Measurements from ENCODE around the gene PNMA8C.

The PNMA8C gene

DNA sequence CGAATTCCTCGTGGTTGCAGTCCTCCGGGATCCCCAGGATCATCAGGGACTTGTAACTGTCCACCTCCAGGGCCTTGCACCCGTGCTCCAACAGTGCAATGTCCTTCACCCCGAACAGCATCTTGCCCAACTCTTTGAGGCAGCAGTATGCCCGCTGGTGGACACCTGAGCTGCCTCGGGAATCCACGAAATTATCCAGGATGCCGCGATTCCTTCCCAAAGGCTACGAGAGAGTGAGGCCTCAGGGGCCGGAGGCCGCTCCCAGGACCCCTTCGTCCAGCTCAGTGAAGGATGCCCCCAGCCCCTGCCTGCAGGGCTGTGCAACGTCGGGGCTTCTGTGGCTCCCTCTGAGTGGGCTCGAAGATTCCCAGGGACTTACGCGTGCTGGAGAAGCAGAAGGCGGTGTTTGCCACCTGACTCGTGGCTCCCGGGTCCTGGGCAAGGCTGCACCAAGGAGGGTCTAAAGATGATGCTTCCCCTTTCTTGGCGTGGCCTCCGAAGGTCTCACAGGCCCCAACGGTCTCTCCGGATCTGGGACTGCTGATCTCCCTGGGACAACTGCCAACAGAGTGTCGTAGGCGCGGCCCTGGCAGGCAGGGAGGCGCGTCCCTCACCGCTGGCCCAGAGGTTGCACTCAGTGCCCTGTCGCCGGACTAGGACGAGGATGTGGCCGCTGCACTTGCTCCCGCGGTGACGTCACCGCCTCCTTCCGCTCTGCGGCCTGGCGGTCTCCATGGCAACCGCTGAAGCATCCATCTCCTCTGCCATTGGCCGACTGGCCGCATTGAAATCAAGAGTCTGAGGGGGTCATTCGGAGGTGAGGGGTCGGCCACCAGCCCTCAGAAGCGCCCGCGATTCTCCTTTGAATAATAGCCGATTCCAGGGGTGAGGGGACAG, at the start of gene PNMA8C:
Gene PNMA8C (minus strand): TSS at position 698 of the 897 bp plus-strand sequence. CDS start 577 bp downstream, at position 121.
- H3K27ac ChIP-seq (ENCODE audit: low read depth in 2 of 2, low read length in 2 of 2) = no peak within 1 kb of the TSS
- H3K4me3 ChIP-seq (ENCODE audit: low read length in 2 of 2) = peak within 1 kb of the TSS; percentile 0 to 31
- no peaks in the 10 kb centered on the region for H3K36me3 ChIP-seq (ENCODE audit: control insufficient read depth in 2 of 2, insufficient read depth in 2 of 2, low read length in 2 of 2)
- peaks cover 0 to 3% of the 10 kb centered on the region in 2 donors for H3K9me3 ChIP-seq (ENCODE audit: control insufficient read depth in 2 of 2, low read length in 2 of 2)
- peaks cover 22 to 25% of the 10 kb centered on the region in 2 donors for H3K27me3 ChIP-seq (ENCODE audit: control insufficient read depth in 2 of 2, insufficient read depth in 2 of 2, low read length in 2 of 2)
- peaks cover 0 to 4% of the 10 kb centered on the region in 2 donors for H3K4me1 ChIP-seq (ENCODE audit: control insufficient read depth in 2 of 2, insufficient read depth in 2 of 2, low read length in 2 of 2)
- H3K9ac ChIP-seq (ENCODE audit: low read depth in 1 of 2, low read length in 2 of 2) = no peak within 1 kb of the TSS

- H3K36me3 ChIP-seq (ENCODE audit: control insufficient read depth in 2 of 2, insufficient read depth in 2 of 2, low read length in 2 of 2) = no peaks in the 10 kb centered on the region
- H3K27ac ChIP-seq (ENCODE audit: low read depth in 2 of 2, low read length in 2 of 2) = no peak overlapping the region
- H3K9me3 ChIP-seq (ENCODE audit: control insufficient read depth in 2 of 2, low read length in 2 of 2) = no peaks in the 10 kb centered on the region
- no peak overlapping the region for H3K4me3 ChIP-seq (ENCODE audit: low read length in 2 of 2)
- peaks cover 6 to 11% of the 10 kb centered on the region in 2 donors for H3K27me3 ChIP-seq (ENCODE audit: control insufficient read depth in 2 of 2, insufficient read depth in 2 of 2, low read length in 2 of 2)
- peaks cover 0 to 5% of the 10 kb centered on the region in 2 donors for H3K4me1 ChIP-seq (ENCODE audit: control insufficient read depth in 2 of 2, insufficient read depth in 2 of 2, low read length in 2 of 2)
- no peak overlapping the region for H3K9ac ChIP-seq (ENCODE audit: low read depth in 1 of 2, low read length in 2 of 2)
Measured at GRCh38 chr19:46475986-46476385, 47.2 kb upstream of the PNMA8C start.

- Histone ChIP-seq H3K4me3 (ENCODE audit: low read length in 2 of 2) (no peak overlapping the region), H3K9me3 (ENCODE audit: control insufficient read depth in 2 of 2, low read length in 2 of 2) (no peaks in the 10 kb centered on the region), H3K4me1 (ENCODE audit: control insufficient read depth in 2 of 2, insufficient read depth in 2 of 2, low read length in 2 of 2) (peaks cover 0 to 5% of the 10 kb centered on the region in 2 donors), H3K27me3 (ENCODE audit: control insufficient read depth in 2 of 2, insufficient read depth in 2 of 2, low read length in 2 of 2) (peaks cover 7 to 15% of the 10 kb centered on the region in 2 donors), H3K9ac (ENCODE audit: low read depth in 1 of 2, low read length in 2 of 2) (no peak overlapping the region), H3K27ac (ENCODE audit: low read depth in 2 of 2, low read length in 2 of 2) (no peak overlapping the region), H3K36me3 (ENCODE audit: control insufficient read depth in 2 of 2, insufficient read depth in 2 of 2, low read length in 2 of 2) (no peaks in the 10 kb centered on the region)
Measured at GRCh38 chr19:46474211-46474610, 45.5 kb upstream of the PNMA8C start.

DNA sequence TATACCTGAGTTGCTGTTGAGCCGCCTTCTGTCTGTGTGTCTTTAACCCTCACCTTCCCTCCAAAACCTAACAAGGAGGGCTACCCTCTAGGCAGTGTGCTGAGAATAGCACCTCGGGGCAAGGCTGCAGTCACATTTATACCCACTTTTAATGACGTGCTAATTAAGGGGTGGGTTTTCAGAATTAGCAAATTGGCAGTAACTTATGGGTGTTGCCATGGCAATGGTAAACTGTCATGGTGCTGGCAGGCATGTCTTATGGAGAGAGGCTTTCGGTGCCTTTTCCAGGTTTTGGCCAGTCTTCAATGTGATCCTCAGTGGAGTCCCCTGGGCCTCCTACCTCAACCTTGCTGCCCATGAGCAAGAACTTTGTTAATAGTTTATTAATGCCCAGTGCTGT, 43.9 kb upstream of the PNMA8C start:
- peaks cover 7 to 15% of the 10 kb centered on the region in 2 donors for H3K27me3 ChIP-seq (ENCODE audit: control insufficient read depth in 2 of 2, insufficient read depth in 2 of 2, low read length in 2 of 2)
- no peak overlapping the region for H3K27ac ChIP-seq (ENCODE audit: low read depth in 2 of 2, low read length in 2 of 2)
- no peaks in the 10 kb centered on the region for H3K9me3 ChIP-seq (ENCODE audit: control insufficient read depth in 2 of 2, low read length in 2 of 2)
- peaks cover 0 to 5% of the 10 kb centered on the region in 2 donors for H3K4me1 ChIP-seq (ENCODE audit: control insufficient read depth in 2 of 2, insufficient read depth in 2 of 2, low read length in 2 of 2)
- no peaks in the 10 kb centered on the region for H3K36me3 ChIP-seq (ENCODE audit: control insufficient read depth in 2 of 2, insufficient read depth in 2 of 2, low read length in 2 of 2)
- no peak overlapping the region for H3K4me3 ChIP-seq (ENCODE audit: low read length in 2 of 2)
- H3K9ac ChIP-seq (ENCODE audit: low read depth in 1 of 2, low read length in 2 of 2) = no peak overlapping the region

DNA sequence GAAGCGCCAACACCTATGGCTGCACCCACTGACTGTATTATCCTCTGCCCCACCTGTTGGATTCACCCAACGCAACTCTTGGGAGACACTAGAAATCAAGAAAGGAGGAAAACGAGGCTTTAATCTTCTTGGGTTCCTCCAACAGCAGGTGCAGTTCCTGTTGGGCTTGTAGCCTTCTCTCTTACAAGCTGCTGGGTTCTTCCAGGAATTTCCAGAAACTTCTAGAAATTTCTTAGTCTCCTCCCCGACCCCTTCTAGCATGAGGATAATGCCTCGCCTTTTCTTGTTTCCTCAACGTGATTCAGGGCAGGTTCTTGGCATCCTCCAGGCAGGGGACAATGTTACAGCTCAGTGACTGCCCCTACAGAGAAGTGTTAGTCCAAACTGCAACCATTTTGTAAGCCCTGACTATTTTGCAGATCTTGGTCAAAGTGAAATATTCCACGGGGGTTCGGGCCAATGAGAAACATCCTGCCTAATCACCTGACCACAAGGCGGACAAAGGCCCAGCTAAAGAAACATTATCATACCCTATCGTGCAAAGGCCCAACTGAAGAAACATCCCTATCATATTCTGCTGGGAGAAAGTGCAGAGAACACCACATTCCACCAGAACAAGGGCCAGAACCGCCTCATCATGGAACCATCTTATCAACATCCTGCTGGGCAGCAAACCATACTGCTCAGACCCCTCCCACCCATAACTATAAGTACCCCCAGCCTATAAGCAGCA, 43.2 kb upstream of the PNMA8C start:
- Histone ChIP-seq H3K9me3 (ENCODE audit: control insufficient read depth in 2 of 2, low read length in 2 of 2) (no peaks in the 10 kb centered on the region), H3K36me3 (ENCODE audit: control insufficient read depth in 2 of 2, insufficient read depth in 2 of 2, low read length in 2 of 2) (no peaks in the 10 kb centered on the region), H3K27me3 (ENCODE audit: control insufficient read depth in 2 of 2, insufficient read depth in 2 of 2, low read length in 2 of 2) (peaks cover 7 to 15% of the 10 kb centered on the region in 2 donors), H3K9ac (ENCODE audit: low read depth in 1 of 2, low read length in 2 of 2) (no peak overlapping the region), H3K4me3 (ENCODE audit: low read length in 2 of 2) (peak overlapping the region in 1 of 2 donors; percentile 50), H3K4me1 (ENCODE audit: control insufficient read depth in 2 of 2, insufficient read depth in 2 of 2, low read length in 2 of 2) (peaks cover 0 to 5% of the 10 kb centered on the region in 2 donors), H3K27ac (ENCODE audit: low read depth in 2 of 2, low read length in 2 of 2) (peak overlapping the region in 1 of 2 donors; percentile 23)

DNA sequence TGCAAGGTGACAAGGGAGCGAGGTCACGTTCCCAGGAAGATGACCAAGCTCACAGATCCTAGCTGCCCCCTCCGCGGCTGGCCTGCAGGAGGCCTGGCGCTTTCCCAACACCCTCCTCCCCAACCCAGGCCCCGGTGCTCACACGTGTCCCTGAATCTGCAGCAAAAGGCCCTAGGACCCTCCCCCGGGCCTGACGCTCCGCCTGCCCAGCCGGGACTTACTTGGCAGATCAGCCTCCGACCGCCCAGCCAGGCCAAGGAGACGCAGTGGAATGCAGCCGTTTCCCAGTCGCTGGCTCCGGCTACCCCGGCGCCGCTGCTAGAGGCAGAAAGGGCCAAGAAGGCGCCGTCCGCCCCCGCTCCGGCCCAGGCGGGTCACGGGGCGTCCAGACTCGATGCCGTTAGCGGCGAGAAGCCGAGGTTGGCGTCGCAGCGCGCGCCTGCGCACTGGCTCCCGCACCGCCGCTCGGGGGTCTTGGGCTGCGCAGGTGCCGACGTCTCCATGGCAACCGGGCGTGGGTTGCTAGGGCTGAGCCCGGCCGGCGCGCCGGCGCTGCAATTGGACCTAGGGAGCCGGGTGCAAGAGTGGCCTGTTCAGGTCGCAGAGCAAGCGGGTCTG, 42.5 kb upstream of the PNMA8C start, which contains the start of gene PNMA8A:
Gene PNMA8A (minus strand): TSS at position 448 of the 618 bp plus-strand sequence. CDS start 528 bp downstream, outside the sequence.
- Histone ChIP-seq H3K9me3 (ENCODE audit: control insufficient read depth in 2 of 2, low read length in 2 of 2) (no peaks in the 10 kb centered on the region), H3K27me3 (ENCODE audit: control insufficient read depth in 2 of 2, insufficient read depth in 2 of 2, low read length in 2 of 2) (peaks cover 7 to 15% of the 10 kb centered on the region in 2 donors), H3K36me3 (ENCODE audit: control insufficient read depth in 2 of 2, insufficient read depth in 2 of 2, low read length in 2 of 2) (no peaks in the 10 kb centered on the region), H3K4me1 (ENCODE audit: control insufficient read depth in 2 of 2, insufficient read depth in 2 of 2, low read length in 2 of 2) (peaks cover 0 to 5% of the 10 kb centered on the region in 2 donors), H3K9ac (ENCODE audit: low read depth in 1 of 2, low read length in 2 of 2) (no peak within 1 kb of the TSS), H3K4me3 (ENCODE audit: low read length in 2 of 2) (peak within 1 kb of the TSS in 1 of 2 donors; percentile 50), H3K27ac (ENCODE audit: low read depth in 2 of 2, low read length in 2 of 2) (peak within 1 kb of the TSS in 1 of 2 donors; percentile 38)

GRCh38 chr19:46470376-46470775, 41.6 kb upstream of the PNMA8C start:
- Histone ChIP-seq H3K9ac (ENCODE audit: low read depth in 1 of 2, low read length in 2 of 2) (no peak overlapping the region), H3K4me1 (ENCODE audit: control insufficient read depth in 2 of 2, insufficient read depth in 2 of 2, low read length in 2 of 2) (peaks cover 0 to 5% of the 10 kb centered on the region in 2 donors), H3K4me3 (ENCODE audit: low read length in 2 of 2) (no peak overlapping the region), H3K27ac (ENCODE audit: low read depth in 2 of 2, low read length in 2 of 2) (no peak overlapping the region), H3K27me3 (ENCODE audit: control insufficient read depth in 2 of 2, insufficient read depth in 2 of 2, low read length in 2 of 2) (peaks cover 7 to 15% of the 10 kb centered on the region in 2 donors), H3K36me3 (ENCODE audit: control insufficient read depth in 2 of 2, insufficient read depth in 2 of 2, low read length in 2 of 2) (no peaks in the 10 kb centered on the region), H3K9me3 (ENCODE audit: control insufficient read depth in 2 of 2, low read length in 2 of 2) (no peaks in the 10 kb centered on the region)

GRCh38 chr19:46469541-46470185, 40.9 kb upstream of the PNMA8C start:
- Histone ChIP-seq H3K27me3 (ENCODE audit: control insufficient read depth in 2 of 2, insufficient read depth in 2 of 2, low read length in 2 of 2) (peaks cover 7 to 15% of the 10 kb centered on the region in 2 donors), H3K4me1 (ENCODE audit: control insufficient read depth in 2 of 2, insufficient read depth in 2 of 2, low read length in 2 of 2) (peaks cover 0 to 5% of the 10 kb centered on the region in 2 donors), H3K27ac (ENCODE audit: low read depth in 2 of 2, low read length in 2 of 2) (no peak overlapping the region), H3K9me3 (ENCODE audit: control insufficient read depth in 2 of 2, low read length in 2 of 2) (no peaks in the 10 kb centered on the region), H3K9ac (ENCODE audit: low read depth in 1 of 2, low read length in 2 of 2) (no peak overlapping the region), H3K4me3 (ENCODE audit: low read length in 2 of 2) (no peak overlapping the region), H3K36me3 (ENCODE audit: control insufficient read depth in 2 of 2, insufficient read depth in 2 of 2, low read length in 2 of 2) (no peaks in the 10 kb centered on the region)

GRCh38 chr19:46466536-46467196, 37.9 kb upstream of the PNMA8C start:
- Histone ChIP-seq H3K27ac (ENCODE audit: low read depth in 2 of 2, low read length in 2 of 2) (no peak overlapping the region), H3K27me3 (ENCODE audit: control insufficient read depth in 2 of 2, insufficient read depth in 2 of 2, low read length in 2 of 2) (peaks cover 5% of the 10 kb centered on the region in 2 donors), H3K4me3 (ENCODE audit: low read length in 2 of 2) (no peak overlapping the region), H3K9me3 (ENCODE audit: control insufficient read depth in 2 of 2, low read length in 2 of 2) (no peaks in the 10 kb centered on the region), H3K36me3 (ENCODE audit: control insufficient read depth in 2 of 2, insufficient read depth in 2 of 2, low read length in 2 of 2) (no peaks in the 10 kb centered on the region), H3K4me1 (ENCODE audit: control insufficient read depth in 2 of 2, insufficient read depth in 2 of 2, low read length in 2 of 2) (peaks cover 0 to 4% of the 10 kb centered on the region in 2 donors), H3K9ac (ENCODE audit: low read depth in 1 of 2, low read length in 2 of 2) (no peak overlapping the region)

All from mucosa of rectum (tissue), 2 donors.